Activated CD8-positive, alpha-beta T cell treated with anti-CD3 and anti-CD28 coated beads, Interleukin-2, amount 10 ng/mL, durations not matched to agents 7 days and 5 days (primary cell): Measurements from ENCODE around the gene FRZB. TPM values are rescaled to one million over a fixed set of nuclear protein-coding genes. Genes with fewer than 3 reads are reported as not detected.
"Not testable (repeated sequence)": the region's sequence is repeated elsewhere in the genome, so short reads cannot be mapped to it uniquely, and the experiment has no call there.

Experiments
- ATAC-seq: fragments of 150-1000 bp; cut with Tn5 transposase; one replicate; pipeline ENCODE4 v1.10.0; 2021; ENCODE audit warnings: moderate library complexity
- CTCF ChIA-PET: fragments of 350-600 bp; sonication (Branson Sonifier 250); formaldehyde crosslinking; loops from one replicate; lab custom pipeline; 2021; ENCODE audit warnings: antibody characterized with exemption; lab: Charles Lee
- POLR2A ChIA-PET: fragments of 350-600 bp; sonication (Branson Sonifier 250); formaldehyde crosslinking; loops from one replicate; lab custom pipeline; 2021; ENCODE audit warnings: antibody characterized with exemption; lab: Charles Lee
- DNase-seq: peaks from one replicate; pipeline ENCODE4 v3.0.0-alpha.2; 2020
- H3K27ac Mint-ChIP-seq: one replicate; pipeline ENCODE4 v1.8.0; 2021; ENCODE audit warnings: mild to moderate bottlenecking, mixed read lengths
- H3K27me3 Mint-ChIP-seq: one replicate; pipeline ENCODE4 v1.8.0; 2021; ENCODE audit warnings: low read depth, mixed read lengths
- H3K36me3 Mint-ChIP-seq: one replicate; pipeline ENCODE4 v1.8.0; 2021; ENCODE audit warnings: low read depth, mixed read lengths
- H3K4me1 Mint-ChIP-seq: one replicate; pipeline ENCODE4 v1.8.0; 2021; ENCODE audit warnings: low read depth, mixed read lengths
- H3K4me3 Mint-ChIP-seq: one replicate; pipeline ENCODE4 v1.8.0; 2021; ENCODE audit warnings: mild to moderate bottlenecking, mixed read lengths
- H3K9me3 Mint-ChIP-seq: one replicate; pipeline ENCODE4 v1.8.0; 2022; ENCODE audit warnings: mixed read lengths; ENCODE audit not compliant: insufficient read depth
- total RNA-seq, 2 experiments: library from RNA; stranded (reverse); gene quantifications; one replicate each; pipeline ENCODE4 v1.2.3, GENCODE V29; 2021

Gene FRZB
- total RNA-seq, 2 experiments from 2014 or later: not detected

DNA sequence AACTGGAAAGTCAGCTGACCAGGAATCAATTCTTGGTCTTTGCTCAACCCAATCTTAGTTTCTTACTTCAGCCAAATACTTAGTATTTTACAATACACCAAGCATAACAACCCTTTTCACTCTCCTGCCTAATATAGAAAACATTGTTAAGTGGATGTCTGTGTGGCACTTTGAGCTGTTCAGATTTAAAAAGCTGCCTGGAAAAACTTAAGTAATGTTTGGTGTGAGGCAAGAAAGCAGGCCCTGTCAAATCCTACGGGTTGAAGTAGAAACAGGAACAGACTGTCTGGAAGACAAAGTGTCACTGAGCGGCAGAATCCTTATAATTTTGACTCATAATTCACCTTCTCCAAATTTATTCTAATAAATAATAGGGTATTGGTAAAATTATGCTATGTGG lies 37.1 kb upstream of the FRZB start:
- POLR2A ChIA-PET: no interaction called here
- H3K27ac Mint-ChIP-seq: no peak overlapping the region

DNA sequence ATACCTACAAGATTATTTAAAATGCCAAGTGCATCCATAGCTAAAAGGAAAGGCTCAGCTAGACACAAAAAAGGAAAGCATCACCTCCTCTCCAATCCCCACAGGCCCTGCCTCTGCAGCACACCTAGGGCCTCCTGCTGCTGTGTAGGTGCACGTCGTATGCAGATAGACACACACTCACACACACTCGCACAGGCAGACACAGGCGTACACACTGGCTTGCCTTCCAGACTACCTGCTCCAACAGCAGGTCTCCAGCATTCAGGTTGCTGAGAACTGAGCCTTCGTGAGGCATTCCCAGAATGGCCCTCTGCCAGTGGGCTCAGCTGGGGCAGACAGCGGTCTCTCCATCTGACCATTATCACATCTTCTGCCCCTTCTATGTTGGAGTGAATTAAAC lies 35.3 kb upstream of the FRZB start:
- H3K9me3 Mint-ChIP-seq: no peaks in the 10 kb centered on the region
- no peak overlapping the region for H3K4me3 Mint-ChIP-seq

More for the DNA sequence above, 37.1 kb upstream of the FRZB start:
- Mint-ChIP-seq H3K36me3 (no peaks in the 10 kb centered on the region), H3K9me3 (no peaks in the 10 kb centered on the region), H3K4me1 (peaks cover 5% of the 10 kb centered on the region), H3K27me3 (peaks cover 2% of the 10 kb centered on the region), H3K4me3 (no peak overlapping the region)
- DNase-seq: no peak
- CTCF ChIA-PET: interaction anchor here (0.8 kb wide), 1 partner anchor 11 kb away, joined by 3 read pairs; no protein-coding TSS in a partner anchor
- ATAC-seq: no peak

DNA sequence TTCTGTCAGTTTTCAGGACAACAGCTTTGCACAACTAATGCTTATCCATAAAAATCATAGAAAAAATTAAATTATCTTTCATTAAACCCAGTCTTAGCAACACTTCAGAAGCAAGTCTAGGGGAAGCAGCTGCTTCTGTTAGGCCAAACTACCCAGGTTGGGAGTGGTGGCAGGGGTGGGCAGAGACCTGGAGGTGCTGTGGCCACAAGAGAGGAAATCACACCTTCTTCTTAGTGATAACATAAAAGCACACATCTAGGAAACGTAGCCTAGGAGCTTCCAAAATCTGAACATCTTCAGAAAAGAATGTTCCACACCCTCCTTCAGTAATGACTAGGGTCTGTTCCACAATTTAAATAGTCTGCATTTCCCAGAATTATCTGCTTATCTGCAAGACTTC lies 32.3 kb upstream of the FRZB start:
- ChIA-PET POLR2A (no interaction called here), CTCF (no interaction called here)
- Mint-ChIP-seq H3K4me1 (peaks cover 5% of the 10 kb centered on the region), H3K4me3 (no peak overlapping the region), H3K27me3 (peaks cover 10% of the 10 kb centered on the region), H3K27ac (no peak overlapping the region), H3K36me3 (no peaks in the 10 kb centered on the region), H3K9me3 (no peaks in the 10 kb centered on the region)
- DNase-seq (no peak), ATAC-seq (no peak)

More for the DNA sequence above, 35.3 kb upstream of the FRZB start:
- H3K36me3 Mint-ChIP-seq: no peaks in the 10 kb centered on the region
- H3K4me1 Mint-ChIP-seq: peaks cover 5% of the 10 kb centered on the region
- no peak for DNase-seq
- peaks cover 9% of the 10 kb centered on the region for H3K27me3 Mint-ChIP-seq
- H3K27ac Mint-ChIP-seq: no peak overlapping the region
- ChIA-PET POLR2A (no interaction called here), CTCF (no interaction called here)
- no peak for ATAC-seq

DNA sequence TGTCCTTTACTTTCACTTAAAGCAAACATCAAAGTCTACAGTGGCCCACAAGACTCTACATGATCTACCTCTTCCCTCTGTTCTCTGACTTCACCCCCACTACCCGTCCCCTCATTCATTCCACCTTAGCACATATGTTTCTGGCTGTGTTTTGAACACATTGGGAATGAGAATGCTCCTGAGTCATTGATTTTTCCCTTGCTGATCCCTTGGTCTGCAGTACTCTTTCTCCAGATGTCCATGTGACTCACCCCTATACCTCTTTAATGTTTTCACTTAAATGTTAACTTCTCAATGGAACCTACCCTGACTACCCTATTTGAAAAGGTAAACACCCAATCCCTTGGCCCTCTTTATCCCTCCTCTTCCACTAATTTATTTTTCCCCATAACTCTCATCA lies 30.7 kb upstream of the FRZB start:
- H3K9me3 Mint-ChIP-seq: no peaks in the 10 kb centered on the region
- no peak for ATAC-seq
- ChIA-PET POLR2A (no interaction called here), CTCF (no interaction called here)
- no peak for DNase-seq
- no peak overlapping the region for H3K4me3 Mint-ChIP-seq
- peaks cover 10% of the 10 kb centered on the region for H3K27me3 Mint-ChIP-seq
- H3K27ac Mint-ChIP-seq: no peak overlapping the region
- no peaks in the 10 kb centered on the region for H3K36me3 Mint-ChIP-seq
- peaks cover 5% of the 10 kb centered on the region for H3K4me1 Mint-ChIP-seq

DNA sequence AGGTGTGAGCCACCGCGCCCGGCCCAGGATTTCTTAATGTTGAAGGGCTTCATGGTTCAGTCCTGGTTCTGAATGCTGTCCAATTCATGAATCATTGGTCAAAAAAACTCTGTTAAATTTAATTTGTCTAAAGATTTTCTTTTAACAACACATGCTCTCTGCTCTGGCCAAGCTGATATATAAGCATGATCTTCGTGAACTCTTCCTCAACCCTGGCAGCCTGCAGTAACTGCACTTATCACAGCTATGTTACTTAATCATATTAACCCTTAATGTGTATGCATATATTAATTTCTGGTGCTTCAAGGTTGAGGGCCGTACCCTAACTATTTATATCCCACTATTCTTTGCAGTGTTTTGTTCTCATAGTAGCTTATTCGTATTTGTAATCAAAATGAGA lies 29.4 kb upstream of the FRZB start:
- no peaks in the 10 kb centered on the region for H3K36me3 Mint-ChIP-seq
- DNase-seq (no peak), ATAC-seq (no peak)
- no peaks in the 10 kb centered on the region for H3K9me3 Mint-ChIP-seq
- ChIA-PET CTCF (no interaction called here), POLR2A (no interaction called here)
- no peak overlapping the region for H3K4me3 Mint-ChIP-seq
- H3K27me3 Mint-ChIP-seq: peaks cover 13% of the 10 kb centered on the region
- no peak overlapping the region for H3K27ac Mint-ChIP-seq
- peaks cover 5% of the 10 kb centered on the region for H3K4me1 Mint-ChIP-seq

DNA sequence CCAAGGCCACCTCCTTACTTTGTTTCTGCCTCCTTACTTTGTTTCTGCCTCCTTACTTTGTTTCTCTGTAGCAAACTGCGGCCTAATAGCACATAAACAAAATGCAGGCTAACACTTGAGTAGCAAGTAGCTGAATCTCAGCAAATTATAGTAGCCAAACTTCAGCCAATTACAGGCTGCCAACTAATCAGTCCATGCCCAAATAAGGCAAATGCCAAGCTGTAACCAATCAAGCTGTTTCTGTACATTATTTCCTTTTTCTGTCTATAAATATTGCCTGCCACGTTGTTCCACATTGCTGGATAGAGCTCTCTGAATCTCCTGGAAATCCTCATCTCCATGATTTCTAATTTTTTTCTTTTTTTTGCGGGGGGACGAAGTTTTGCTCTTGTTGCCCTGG lies 28.7 kb upstream of the FRZB start:
- H3K4me1 Mint-ChIP-seq: peaks cover 5% of the 10 kb centered on the region
- H3K36me3 Mint-ChIP-seq: no peaks in the 10 kb centered on the region
- DNase-seq: no peak
- ATAC-seq: no peak
- no peak overlapping the region for H3K27ac Mint-ChIP-seq
- no peaks in the 10 kb centered on the region for H3K9me3 Mint-ChIP-seq
- ChIA-PET CTCF (no interaction called here), POLR2A (no interaction called here)
- H3K27me3 Mint-ChIP-seq: peaks cover 14% of the 10 kb centered on the region
- no peak overlapping the region for H3K4me3 Mint-ChIP-seq

DNA sequence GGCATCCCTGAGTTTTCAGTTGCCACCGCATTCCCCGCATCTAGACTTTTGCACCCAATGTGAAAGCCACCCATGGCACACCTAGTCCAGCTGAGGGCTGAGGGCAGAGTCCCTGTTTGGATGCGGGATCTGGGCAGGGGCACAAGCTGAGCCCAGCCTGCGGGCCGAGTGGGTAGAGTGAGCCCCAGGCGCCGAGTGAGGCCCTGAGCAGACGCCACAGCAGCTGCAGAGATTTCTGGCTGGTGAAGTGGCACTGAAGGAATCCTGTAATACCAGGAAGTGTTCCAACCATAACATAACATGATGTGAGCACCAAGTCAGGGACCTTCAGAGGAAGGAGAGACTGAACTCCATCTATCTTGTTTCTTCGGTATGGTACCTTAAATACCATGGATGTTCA lies 27.7 kb upstream of the FRZB start:
- ChIA-PET POLR2A (no interaction called here), CTCF (no interaction called here)
- H3K27me3 Mint-ChIP-seq: peaks cover 14% of the 10 kb centered on the region
- no peaks in the 10 kb centered on the region for H3K9me3 Mint-ChIP-seq
- no peak overlapping the region for H3K27ac Mint-ChIP-seq
- DNase-seq: no peak
- ATAC-seq: no peak
- no peaks in the 10 kb centered on the region for H3K36me3 Mint-ChIP-seq
- H3K4me3 Mint-ChIP-seq: no peak overlapping the region
- H3K4me1 Mint-ChIP-seq: peaks cover 2% of the 10 kb centered on the region

DNA sequence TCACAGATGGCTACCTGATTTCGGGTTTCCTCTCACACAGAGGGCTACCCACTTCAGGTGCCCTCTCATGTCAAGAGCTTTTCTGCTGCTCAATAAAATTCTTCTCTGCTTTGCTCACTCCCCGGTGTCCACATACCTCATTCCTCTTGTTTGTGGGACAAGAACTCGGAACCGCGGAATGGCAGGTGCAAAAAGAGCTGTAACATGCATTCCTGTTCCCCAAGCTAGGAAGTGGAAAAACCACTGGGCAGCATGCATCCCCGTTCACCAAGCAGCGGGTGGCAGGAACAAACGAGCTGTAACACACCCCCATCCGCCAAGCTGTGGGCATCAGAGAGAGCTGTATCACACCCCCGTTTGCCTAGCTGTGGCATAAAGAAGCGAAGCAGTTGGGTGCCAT lies 27.2 kb upstream of the FRZB start:
- no peak for ATAC-seq
- Mint-ChIP-seq H3K36me3 (no peaks in the 10 kb centered on the region), H3K4me1 (no peaks in the 10 kb centered on the region), H3K4me3 (no peak overlapping the region), H3K27me3 (peaks cover 14% of the 10 kb centered on the region), H3K9me3 (no peaks in the 10 kb centered on the region), H3K27ac (no peak overlapping the region)
- ChIA-PET POLR2A (no interaction called here), CTCF (no interaction called here)
- DNase-seq: no peak

DNA sequence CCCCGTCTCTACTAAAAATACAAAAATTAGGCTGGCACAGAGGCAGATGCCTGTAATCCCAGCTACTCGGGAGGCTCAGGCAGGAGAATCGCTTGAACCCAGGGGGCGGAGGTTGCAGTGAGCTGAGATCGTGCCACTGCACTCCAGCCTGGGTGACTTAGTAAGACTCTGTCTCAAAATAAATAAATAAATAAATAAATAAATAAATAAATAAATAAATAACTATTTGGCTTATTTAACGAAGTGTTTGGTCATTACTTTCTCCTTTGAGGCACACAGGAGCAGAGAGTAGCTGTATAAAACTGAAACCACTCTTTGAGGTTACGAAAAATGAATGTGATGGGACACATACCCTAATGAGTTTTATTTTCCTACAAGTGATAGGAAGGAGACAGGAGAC lies 26.6 kb upstream of the FRZB start:
- DNase-seq, POLR2A ChIA-PET, ATAC-seq, H3K36me3 Mint-ChIP-seq, H3K4me1 Mint-ChIP-seq, H3K4me3 Mint-ChIP-seq, CTCF ChIA-PET, H3K27ac Mint-ChIP-seq, H3K9me3 Mint-ChIP-seq: not testable (repeated sequence)
- H3K27me3 Mint-ChIP-seq: peaks cover 16% of the 10 kb centered on the region

DNA sequence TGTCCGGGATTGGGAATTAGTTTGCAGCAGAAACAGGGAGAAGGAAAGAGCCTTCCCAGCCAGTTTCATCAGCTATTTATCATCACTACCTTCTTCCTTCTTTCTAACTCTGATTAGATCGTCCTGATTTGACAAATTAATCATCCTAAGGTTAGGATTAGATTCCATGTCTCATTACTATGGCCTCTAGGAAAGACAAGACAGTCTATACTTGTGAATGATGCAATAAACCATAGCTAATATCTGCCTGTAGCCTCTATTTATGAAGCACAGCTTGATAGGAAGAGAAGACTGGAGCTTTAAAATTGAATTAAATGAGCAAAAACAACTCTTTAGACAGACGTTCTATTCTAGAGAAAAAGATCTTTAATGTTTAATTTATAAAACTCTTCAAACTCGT lies 25.2 kb upstream of the FRZB start:
- no peaks in the 10 kb centered on the region for H3K36me3 Mint-ChIP-seq
- POLR2A ChIA-PET: no interaction called here
- H3K4me1 Mint-ChIP-seq: no peaks in the 10 kb centered on the region
- no peak overlapping the region for H3K4me3 Mint-ChIP-seq
- DNase-seq: no peak
- no peak for ATAC-seq
- H3K9me3 Mint-ChIP-seq: no peaks in the 10 kb centered on the region
- no peak overlapping the region for H3K27ac Mint-ChIP-seq
- CTCF ChIA-PET: no interaction called here
- peaks cover 11% of the 10 kb centered on the region for H3K27me3 Mint-ChIP-seq

DNA sequence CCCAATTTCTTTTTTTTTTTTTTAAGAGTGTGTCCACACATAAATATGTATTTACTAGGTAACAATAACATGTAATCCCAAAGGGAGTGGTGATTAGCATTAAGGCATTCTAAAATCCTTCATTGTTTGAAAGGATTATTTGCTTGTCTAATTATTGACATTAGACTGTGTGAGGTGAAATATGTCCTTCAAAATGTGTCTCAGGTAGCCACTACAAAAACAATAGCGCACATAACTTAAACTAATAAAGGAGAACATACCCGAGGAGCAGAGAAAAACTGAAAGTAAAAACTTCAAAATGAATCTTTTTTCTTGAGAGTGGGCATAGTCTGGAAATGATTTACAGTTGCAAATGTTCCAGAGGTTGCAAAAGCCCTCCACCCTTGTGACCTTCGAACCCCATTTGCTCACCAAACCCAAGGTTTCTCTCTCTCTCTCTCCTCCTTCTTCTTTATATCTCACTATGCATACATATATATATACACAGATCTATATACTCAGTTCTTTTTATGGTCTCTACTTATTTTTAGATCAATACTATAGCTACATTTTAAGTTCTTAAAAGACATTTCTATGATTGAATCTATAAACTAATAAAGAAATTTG lies 24.4 kb upstream of the FRZB start:
- Mint-ChIP-seq H3K9me3 (no peaks in the 10 kb centered on the region), H3K27me3 (peaks cover 11% of the 10 kb centered on the region), H3K27ac (no peak overlapping the region), H3K4me3 (no peak overlapping the region), H3K36me3 (no peaks in the 10 kb centered on the region), H3K4me1 (no peaks in the 10 kb centered on the region)
- ChIA-PET CTCF (no interaction called here), POLR2A (no interaction called here)
- no peak for ATAC-seq
- DNase-seq: no peak

DNA sequence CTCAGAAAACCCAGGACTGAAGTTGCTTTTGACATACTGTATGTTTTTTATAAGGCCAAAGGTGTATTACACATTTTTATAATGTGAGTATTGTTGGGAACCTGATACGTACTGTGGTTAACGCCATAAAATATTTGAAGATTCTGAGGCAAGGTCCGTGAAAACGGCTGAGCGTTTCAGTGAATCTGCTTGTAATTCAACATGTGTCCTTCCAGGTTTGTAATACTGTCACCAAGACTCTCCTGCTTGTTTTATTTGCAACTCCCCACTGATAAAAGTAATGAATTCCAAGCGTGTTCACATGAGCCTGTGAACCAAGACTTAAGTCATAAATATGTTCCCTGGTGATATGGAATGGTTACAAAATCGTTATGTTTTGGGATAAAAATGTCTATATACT lies 23.9 kb upstream of the FRZB start:
- Mint-ChIP-seq H3K27ac (no peak overlapping the region), H3K9me3 (no peaks in the 10 kb centered on the region), H3K27me3 (peaks cover 11% of the 10 kb centered on the region), H3K36me3 (no peaks in the 10 kb centered on the region), H3K4me1 (no peaks in the 10 kb centered on the region), H3K4me3 (no peak overlapping the region)
- no peak for ATAC-seq
- ChIA-PET CTCF (no interaction called here), POLR2A (no interaction called here)
- DNase-seq: no peak
